Stimulated activated CD8-positive, alpha-beta memory T cell treated with anti-CD3 and anti-CD28 coated beads, Interleukin-7, amount 100 ng/mL, for 48 hours (primary cell): Measurements from ENCODE around the gene CYP3A4.
"Not testable (repeated sequence)": the region's sequence is repeated elsewhere in the genome, so short reads cannot be mapped to it uniquely, and the experiment has no call there.

Source experiments
- DNase-seq, 2 donors: peaks; one replicate each; pipeline ENCODE4 v3.0.0-alpha.2; 2020; ENCODE audit warnings: low read depth in 1 of 2; ENCODE audit errors: extremely low read depth in 1 of 2

Gene CYP3A4

GRCh38 chr7:99784007-99784406, at the start of gene CYP3A4:
TSS of gene CYP3A4 (minus strand) at chr7:99784184. CDS start at chr7:99784081, 103 bp downstream.
- DNase-seq, result no peak

- no peak for DNase-seq
These were observed 49.4 kb upstream of the CYP3A4 start for GRCh38 chr7:99833289-99833877.

- no peak for DNase-seq
These were observed 47.6 kb upstream of the CYP3A4 start for GRCh38 chr7:99831595-99831994.

- DNase-seq, result no peak
These were observed 45.7 kb upstream of the CYP3A4 start for GRCh38 chr7:99829524-99830160.

GRCh38 chr7:99828811-99829210, 44.8 kb upstream of the CYP3A4 start:
- DNase-seq, result no peak

GRCh38 chr7:99827040-99827778, 43.2 kb upstream of the CYP3A4 start:
- DNase-seq, result no peak

- no peak for DNase-seq
These were observed 41.9 kb upstream of the CYP3A4 start for GRCh38 chr7:99825873-99826272.

- no peak for DNase-seq
These were observed 41.5 kb upstream of the CYP3A4 start for GRCh38 chr7:99825452-99825851.

- DNase-seq, result no peak
These were observed 40.1 kb upstream of the CYP3A4 start for GRCh38 chr7:99824091-99824490.

GRCh38 chr7:99822731-99823718, 39.0 kb upstream of the CYP3A4 start:
- no peak for DNase-seq

GRCh38 chr7:99820408-99821027, 36.5 kb upstream of the CYP3A4 start:
- no peak for DNase-seq

- DNase-seq, result no peak
These were observed 24.8 kb upstream of the CYP3A4 start for GRCh38 chr7:99808766-99809165.

- no peak for DNase-seq
These were observed 23.0 kb upstream of the CYP3A4 start for GRCh38 chr7:99806839-99807478.

GRCh38 chr7:99805641-99806040, 21.7 kb upstream of the CYP3A4 start:
- no peak for DNase-seq

- DNase-seq, result not testable (repeated sequence)
These were observed 19.1 kb upstream of the CYP3A4 start for GRCh38 chr7:99803118-99803517.

- not testable (repeated sequence) for DNase-seq
These were observed 17.4 kb upstream of the CYP3A4 start for GRCh38 chr7:99801407-99801806.

GRCh38 chr7:99798972-99799371, 15.0 kb upstream of the CYP3A4 start:
- no peak for DNase-seq

- not testable (repeated sequence) for DNase-seq
These were observed 11.9 kb upstream of the CYP3A4 start for GRCh38 chr7:99795864-99796263.

- no peak for DNase-seq
These were observed 10.9 kb upstream of the CYP3A4 start for GRCh38 chr7:99794585-99795502.
